ENCODE results near the gene SPRY2. TPM values are rescaled to one million over a fixed set of nuclear protein-coding genes. Genes with fewer than 3 reads are reported as not detected.

Gene SPRY2
- total RNA-seq, 1 experiment from 2014 or later = 7.2 TPM

DNA sequence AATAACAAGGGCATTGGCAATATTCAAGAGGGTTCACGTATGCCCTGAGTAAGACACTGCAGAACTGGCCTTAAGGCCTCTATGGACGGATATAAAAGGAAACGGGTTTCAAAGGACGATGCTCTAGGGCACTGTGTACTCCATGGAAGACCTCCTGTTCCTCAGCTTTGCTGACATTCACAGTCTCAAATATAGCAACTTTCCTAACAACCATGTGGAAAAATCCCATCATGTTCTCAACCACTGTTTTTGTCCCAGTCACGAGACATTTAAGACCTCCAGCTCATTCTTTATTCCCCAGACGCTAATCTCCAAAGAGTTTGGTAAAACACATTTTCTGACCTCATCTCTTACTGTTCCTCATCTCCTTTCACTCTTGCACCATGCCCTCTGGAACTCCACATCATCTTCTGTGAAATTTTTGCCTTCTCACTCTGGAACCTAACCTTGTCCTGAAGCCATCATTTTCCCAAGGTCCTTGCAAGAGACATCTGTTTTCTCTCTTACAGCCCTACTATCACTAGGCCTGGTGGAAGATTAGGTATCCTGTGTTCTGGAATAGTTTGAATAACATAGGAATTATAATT, 37.6 kb downstream of the SPRY2 start:
- Histone ChIP-seq H3K9ac (ENCODE audit: low read length) (no peak overlapping the region), H3K9me2 (ENCODE audit: insufficient read depth) (no peaks in the 10 kb centered on the region), H3K4me1 (ENCODE audit: control insufficient read depth in 1 of 2, insufficient read depth in 2 of 2, low read length in 2 of 2) (no peaks in the 10 kb centered on the region), H3K36me3 (ENCODE audit: control insufficient read depth in 1 of 2, insufficient read depth in 2 of 2, low read length in 2 of 2) (no peaks in the 10 kb centered on the region), H4K20me1 (ENCODE audit: insufficient read depth) (no peaks in the 10 kb centered on the region), H3K27me3 (ENCODE audit: insufficient read depth, low read length) (no peaks in the 10 kb centered on the region), H3K27ac (ENCODE audit: low read depth, low read length) (no peak overlapping the region), H2AFZ (ENCODE audit: low read depth, low read length, poor library complexity, severe bottlenecking) (no peak overlapping the region), H3K9me3 (ENCODE audit: control insufficient read depth in 1 of 2, insufficient read depth in 1 of 2, low read depth in 1 of 2, low read length in 2 of 2) (no peaks in the 10 kb centered on the region), H3K79me2 (ENCODE audit: insufficient read depth, low read length) (no peaks in the 10 kb centered on the region), H3K4me2 (ENCODE audit: low read length) (no peak overlapping the region), H3K4me3 (replicated peaks in 1 of 2; ENCODE audit: low read depth in 1 of 2, low read length in 2 of 2) (no peak overlapping the region)
- no peak for DNase-seq (ENCODE audit: low read depth, low spot score)
- no TSS peak for BruUV-seq (replicated peaks)
- ChIA-PET CTCF (no interaction called here), POLR2A (no interaction called here), RAD21 (ENCODE audit: low non-redundant PET in 1 of 2, low total read pairs in 2 of 2, uncharacterized antibody in 2 of 2, unreplicated experiment in 2 of 2) (no interaction called here)
- intact Hi-C loops (cut with micrococcal nuclease) = no loop called here
- no peak for ATAC-seq
- TF ChIP-seq TCF7L2 (IDR thresholded peaks at IDR 0.05; ENCODE audit: borderline replicate concordance, extremely low read depth, insufficient read depth, insufficient read length) (no peak), SIN3A (IDR thresholded peaks at IDR 0.05; ENCODE audit: low read depth) (no peak)

DNA sequence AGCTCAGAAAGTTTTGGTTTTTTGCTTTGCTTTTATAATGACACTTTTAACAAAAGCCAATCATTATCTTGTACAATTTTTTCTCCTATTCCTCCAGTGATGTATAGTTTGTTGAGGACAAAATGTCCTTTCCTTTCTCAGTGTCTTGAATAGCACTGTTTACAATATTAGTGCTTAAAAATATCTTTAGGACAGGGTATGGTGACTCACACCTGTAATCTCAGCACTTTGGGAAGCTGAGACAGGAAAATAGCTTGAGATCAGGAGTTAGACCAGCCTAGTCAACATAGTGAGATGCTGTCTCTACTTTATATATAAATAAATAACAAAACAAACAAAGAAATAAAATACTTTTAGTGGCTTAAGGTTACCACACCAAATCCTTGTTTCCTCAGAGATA, 41.9 kb downstream of the SPRY2 start:
- BruUV-seq (replicated peaks) = no TSS peak
- POLR2A ChIA-PET = no interaction called here
- no peak for DNase-seq (ENCODE audit: low read depth, low spot score)
- H3K27ac ChIP-seq (ENCODE audit: low read depth, low read length) = no peak overlapping the region
- no peaks in the 10 kb centered on the region for H3K9me3 ChIP-seq (ENCODE audit: control insufficient read depth in 1 of 2, insufficient read depth in 1 of 2, low read depth in 1 of 2, low read length in 2 of 2)
- no peak overlapping the region for H3K9ac ChIP-seq (ENCODE audit: low read length)
- no peak overlapping the region for H3K4me2 ChIP-seq (ENCODE audit: low read length)
- no peak for ATAC-seq
- H3K9me2 ChIP-seq (ENCODE audit: insufficient read depth) = no peaks in the 10 kb centered on the region
- no peaks in the 10 kb centered on the region for H3K36me3 ChIP-seq (ENCODE audit: control insufficient read depth in 1 of 2, insufficient read depth in 2 of 2, low read length in 2 of 2)
- intact Hi-C loops (cut with micrococcal nuclease) = no loop called here
- TF ChIP-seq CBX3 (IDR thresholded peaks at IDR 0.05; ENCODE audit: low read depth) = no peak
- no peak overlapping the region for H3K4me3 ChIP-seq (replicated peaks in 1 of 2; ENCODE audit: low read depth in 1 of 2, low read length in 2 of 2)
- CTCF ChIA-PET = no interaction called here
- no peaks in the 10 kb centered on the region for H4K20me1 ChIP-seq (ENCODE audit: insufficient read depth)
- RAD21 ChIA-PET (ENCODE audit: low non-redundant PET in 1 of 2, low total read pairs in 2 of 2, uncharacterized antibody in 2 of 2, unreplicated experiment in 2 of 2) = no interaction called here
- no peaks in the 10 kb centered on the region for H3K4me1 ChIP-seq (ENCODE audit: control insufficient read depth in 1 of 2, insufficient read depth in 2 of 2, low read length in 2 of 2)
- no peak overlapping the region for H2AFZ ChIP-seq (ENCODE audit: low read depth, low read length, poor library complexity, severe bottlenecking)
- no peaks in the 10 kb centered on the region for H3K27me3 ChIP-seq (ENCODE audit: insufficient read depth, low read length)
- no peaks in the 10 kb centered on the region for H3K79me2 ChIP-seq (ENCODE audit: insufficient read depth, low read length)

DNA sequence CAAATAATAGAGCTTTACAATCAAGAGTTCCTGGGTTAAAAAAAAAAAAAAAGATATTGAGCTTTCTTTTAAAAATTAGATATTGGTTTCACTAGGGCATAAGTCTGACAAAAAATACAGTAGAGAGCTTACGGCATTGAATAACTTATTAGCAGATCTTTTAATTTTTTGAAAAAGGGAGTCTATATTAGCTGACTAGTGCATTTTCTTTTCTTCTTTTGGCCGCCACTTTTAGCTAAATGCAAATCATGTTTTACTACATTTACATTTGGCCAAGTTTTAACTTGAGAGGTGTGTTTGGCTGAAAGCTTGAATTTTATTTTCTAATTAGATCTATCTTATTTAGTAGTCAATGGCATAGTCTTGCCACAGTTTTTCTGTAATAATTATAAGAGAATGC, 43.4 kb downstream of the SPRY2 start:
- Histone ChIP-seq H3K4me1 (ENCODE audit: control insufficient read depth in 1 of 2, insufficient read depth in 2 of 2, low read length in 2 of 2) (no peaks in the 10 kb centered on the region), H3K27me3 (ENCODE audit: insufficient read depth, low read length) (no peaks in the 10 kb centered on the region), H3K27ac (ENCODE audit: low read depth, low read length) (no peak overlapping the region), H3K9me3 (ENCODE audit: control insufficient read depth in 1 of 2, insufficient read depth in 1 of 2, low read depth in 1 of 2, low read length in 2 of 2) (no peaks in the 10 kb centered on the region), H3K4me2 (ENCODE audit: low read length) (no peak overlapping the region), H3K4me3 (replicated peaks in 1 of 2; ENCODE audit: low read depth in 1 of 2, low read length in 2 of 2) (no peak overlapping the region), H3K79me2 (ENCODE audit: insufficient read depth, low read length) (no peaks in the 10 kb centered on the region), H3K9me2 (ENCODE audit: insufficient read depth) (no peaks in the 10 kb centered on the region), H4K20me1 (ENCODE audit: insufficient read depth) (no peaks in the 10 kb centered on the region), H2AFZ (ENCODE audit: low read depth, low read length, poor library complexity, severe bottlenecking) (no peak overlapping the region), H3K9ac (ENCODE audit: low read length) (no peak overlapping the region), H3K36me3 (ENCODE audit: control insufficient read depth in 1 of 2, insufficient read depth in 2 of 2, low read length in 2 of 2) (no peaks in the 10 kb centered on the region)
- ATAC-seq (no peak), DNase-seq (ENCODE audit: low read depth, low spot score) (no peak)
- ChIA-PET RAD21 (ENCODE audit: low non-redundant PET in 1 of 2, low total read pairs in 2 of 2, uncharacterized antibody in 2 of 2, unreplicated experiment in 2 of 2) (no interaction called here), CTCF (no interaction called here), POLR2A (no interaction called here)
- intact Hi-C loops (cut with micrococcal nuclease) = no loop called here
- BruUV-seq (replicated peaks) = no TSS peak
- TF ChIP-seq, protein P1, sequence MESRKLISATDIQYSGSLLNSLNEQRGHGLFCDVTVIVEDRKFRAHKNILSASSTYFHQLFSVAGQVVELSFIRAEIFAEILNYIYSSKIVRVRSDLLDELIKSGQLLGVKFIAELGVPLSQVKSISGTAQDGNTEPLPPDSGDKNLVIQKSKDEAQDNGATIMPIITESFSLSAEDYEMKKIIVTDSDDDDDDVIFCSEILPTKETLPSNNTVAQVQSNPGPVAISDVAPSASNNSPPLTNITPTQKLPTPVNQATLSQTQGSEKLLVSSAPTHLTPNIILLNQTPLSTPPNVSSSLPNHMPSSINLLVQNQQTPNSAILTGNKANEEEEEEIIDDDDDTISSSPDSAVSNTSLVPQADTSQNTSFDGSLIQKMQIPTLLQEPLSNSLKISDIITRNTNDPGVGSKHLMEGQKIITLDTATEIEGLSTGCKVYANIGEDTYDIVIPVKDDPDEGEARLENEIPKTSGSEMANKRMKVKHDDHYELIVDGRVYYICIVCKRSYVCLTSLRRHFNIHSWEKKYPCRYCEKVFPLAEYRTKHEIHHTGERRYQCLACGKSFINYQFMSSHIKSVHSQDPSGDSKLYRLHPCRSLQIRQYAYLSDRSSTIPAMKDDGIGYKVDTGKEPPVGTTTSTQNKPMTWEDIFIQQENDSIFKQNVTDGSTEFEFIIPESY (IDR thresholded peaks at IDR 0.05; ENCODE audit: extremely low read depth, insufficient replicate concordance, low read length) = no peak
- TF ChIP-seq, protein P2, sequence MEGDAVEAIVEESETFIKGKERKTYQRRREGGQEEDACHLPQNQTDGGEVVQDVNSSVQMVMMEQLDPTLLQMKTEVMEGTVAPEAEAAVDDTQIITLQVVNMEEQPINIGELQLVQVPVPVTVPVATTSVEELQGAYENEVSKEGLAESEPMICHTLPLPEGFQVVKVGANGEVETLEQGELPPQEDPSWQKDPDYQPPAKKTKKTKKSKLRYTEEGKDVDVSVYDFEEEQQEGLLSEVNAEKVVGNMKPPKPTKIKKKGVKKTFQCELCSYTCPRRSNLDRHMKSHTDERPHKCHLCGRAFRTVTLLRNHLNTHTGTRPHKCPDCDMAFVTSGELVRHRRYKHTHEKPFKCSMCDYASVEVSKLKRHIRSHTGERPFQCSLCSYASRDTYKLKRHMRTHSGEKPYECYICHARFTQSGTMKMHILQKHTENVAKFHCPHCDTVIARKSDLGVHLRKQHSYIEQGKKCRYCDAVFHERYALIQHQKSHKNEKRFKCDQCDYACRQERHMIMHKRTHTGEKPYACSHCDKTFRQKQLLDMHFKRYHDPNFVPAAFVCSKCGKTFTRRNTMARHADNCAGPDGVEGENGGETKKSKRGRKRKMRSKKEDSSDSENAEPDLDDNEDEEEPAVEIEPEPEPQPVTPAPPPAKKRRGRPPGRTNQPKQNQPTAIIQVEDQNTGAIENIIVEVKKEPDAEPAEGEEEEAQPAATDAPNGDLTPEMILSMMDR (IDR thresholded peaks at IDR 0.05 in 2 of 3, conservative IDR thresholded peaks at IDR 0.05 in 1 of 3; ENCODE audit: borderline replicate concordance in 1 of 3, insufficient read depth in 1 of 3, low read depth in 2 of 3, low read length in 2 of 3) = no peak
- TF ChIP-seq EZH2 (IDR thresholded peaks at IDR 0.05) = no peak

Measured in HCT116 (cell line).